ENCODE results near the gene PRDM16. TPM values are rescaled to one million over a fixed set of nuclear protein-coding genes. Genes with fewer than 3 reads are reported as not detected.

Gene PRDM16
- total and polyA plus RNA-seq, 3 donors from 2014 or later = 2.1 to 5.6 (median 4.7) TPM

DNA sequence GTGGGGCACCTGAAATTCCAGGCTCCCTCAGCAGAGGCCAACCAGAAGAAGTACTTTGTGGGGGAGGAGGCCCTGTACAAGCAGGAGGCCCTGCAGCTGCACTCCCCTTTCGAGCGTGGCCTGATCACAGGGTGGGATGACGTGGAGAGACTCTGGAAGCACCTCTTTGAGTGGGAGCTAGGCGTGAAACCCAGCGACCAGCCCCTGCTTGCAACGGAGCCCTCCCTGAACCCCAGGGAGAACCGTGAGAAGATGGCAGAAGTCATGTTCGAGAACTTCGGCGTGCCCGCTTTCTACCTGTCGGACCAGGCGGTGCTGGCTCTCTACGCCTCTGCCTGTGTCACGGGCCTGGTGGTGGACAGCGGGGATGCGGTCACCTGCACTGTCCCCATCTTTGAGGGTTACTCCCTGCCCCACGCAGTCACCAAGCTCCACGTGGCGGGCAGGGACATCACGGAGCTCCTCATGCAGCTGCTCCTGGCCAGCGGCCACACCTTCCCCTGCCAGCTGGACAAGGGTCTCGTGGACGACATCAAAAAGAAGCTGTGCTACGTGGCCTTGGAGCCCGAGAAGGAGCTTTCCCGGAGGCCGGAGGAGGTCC, 47.1 kb upstream of the PRDM16 start:
- no peak for TF ChIP-seq POLR2A (IDR thresholded peaks at IDR 0.05)
- TF ChIP-seq, protein P1, sequence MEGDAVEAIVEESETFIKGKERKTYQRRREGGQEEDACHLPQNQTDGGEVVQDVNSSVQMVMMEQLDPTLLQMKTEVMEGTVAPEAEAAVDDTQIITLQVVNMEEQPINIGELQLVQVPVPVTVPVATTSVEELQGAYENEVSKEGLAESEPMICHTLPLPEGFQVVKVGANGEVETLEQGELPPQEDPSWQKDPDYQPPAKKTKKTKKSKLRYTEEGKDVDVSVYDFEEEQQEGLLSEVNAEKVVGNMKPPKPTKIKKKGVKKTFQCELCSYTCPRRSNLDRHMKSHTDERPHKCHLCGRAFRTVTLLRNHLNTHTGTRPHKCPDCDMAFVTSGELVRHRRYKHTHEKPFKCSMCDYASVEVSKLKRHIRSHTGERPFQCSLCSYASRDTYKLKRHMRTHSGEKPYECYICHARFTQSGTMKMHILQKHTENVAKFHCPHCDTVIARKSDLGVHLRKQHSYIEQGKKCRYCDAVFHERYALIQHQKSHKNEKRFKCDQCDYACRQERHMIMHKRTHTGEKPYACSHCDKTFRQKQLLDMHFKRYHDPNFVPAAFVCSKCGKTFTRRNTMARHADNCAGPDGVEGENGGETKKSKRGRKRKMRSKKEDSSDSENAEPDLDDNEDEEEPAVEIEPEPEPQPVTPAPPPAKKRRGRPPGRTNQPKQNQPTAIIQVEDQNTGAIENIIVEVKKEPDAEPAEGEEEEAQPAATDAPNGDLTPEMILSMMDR (IDR thresholded peaks at IDR 0.05) = no peak
- Histone ChIP-seq H3K36me3 (ENCODE audit: low read depth, missing control alignments) (no peaks in the 10 kb centered on the region), H3K27me3 (no peaks in the 10 kb centered on the region), H3K4me1 (no peaks in the 10 kb centered on the region), H3K9me3 (no peaks in the 10 kb centered on the region), H3K4me3 (no peak overlapping the region), H3K27ac (no peak overlapping the region)
- 71 to 85% methylated on average over 13 to 28 of the region's 28 CpGs for WGBS, 2 donors
- DNase-seq = no peak
- intact Hi-C loops (cut with DNase I; ENCODE audit: low total_unique reads) = no loop called here

DNA sequence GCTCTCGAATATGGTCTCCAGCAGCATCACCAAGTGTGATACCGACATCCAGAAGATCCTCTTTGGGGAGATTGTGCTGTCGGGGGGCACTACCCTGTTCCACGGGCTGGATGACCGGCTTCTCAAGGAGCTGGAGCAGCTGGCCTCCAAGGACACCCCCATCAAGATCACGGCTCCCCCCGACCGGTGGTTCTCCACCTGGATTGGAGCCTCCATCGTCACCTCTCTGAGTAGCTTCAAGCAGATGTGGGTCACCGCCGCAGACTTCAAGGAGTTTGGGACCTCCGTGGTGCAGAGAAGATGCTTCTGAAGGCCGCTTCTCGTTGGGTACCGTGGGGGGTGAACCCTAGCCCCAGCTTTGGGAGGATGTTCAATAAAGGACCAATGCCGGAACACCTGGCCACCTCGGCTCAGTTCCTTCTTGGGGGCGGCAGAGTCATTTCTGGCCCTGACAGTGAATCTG, 46.5 kb upstream of the PRDM16 start:
- no peak overlapping the region for H3K27ac ChIP-seq
- H3K27me3 ChIP-seq = no peaks in the 10 kb centered on the region
- H3K9me3 ChIP-seq = no peaks in the 10 kb centered on the region
- no peaks in the 10 kb centered on the region for H3K36me3 ChIP-seq (ENCODE audit: low read depth, missing control alignments)
- 92 to 100% methylated on average over 3 to 18 of the region's 18 CpGs for WGBS, 2 donors
- intact Hi-C loops (cut with DNase I; ENCODE audit: low total_unique reads) = no loop called here
- no peak for DNase-seq
- no peaks in the 10 kb centered on the region for H3K4me1 ChIP-seq
- TF ChIP-seq, protein P1 (IDR thresholded peaks at IDR 0.05) = no peak
- TF ChIP-seq POLR2A (IDR thresholded peaks at IDR 0.05) = no peak
- H3K4me3 ChIP-seq = no peak overlapping the region

- no peak for DNase-seq
- H3K9me3 ChIP-seq = no peaks in the 10 kb centered on the region
- H3K27ac ChIP-seq = no peak overlapping the region
- intact Hi-C loops (cut with DNase I; ENCODE audit: low total_unique reads) = no loop called here
- no peak overlapping the region for H3K4me3 ChIP-seq
- no peaks in the 10 kb centered on the region for H3K27me3 ChIP-seq
- TF ChIP-seq, protein P1 (IDR thresholded peaks at IDR 0.05) = no peak
- TF ChIP-seq POLR2A (IDR thresholded peaks at IDR 0.05) = no peak
- no peaks in the 10 kb centered on the region for H3K36me3 ChIP-seq (ENCODE audit: low read depth, missing control alignments)
- 87 to 100% methylated on average over 3 to 14 of the region's 14 CpGs for WGBS, 2 donors
- H3K4me1 ChIP-seq = no peaks in the 10 kb centered on the region
Observed at GRCh38 chr1:3022976-3023375, 46.0 kb upstream of the PRDM16 start.

GRCh38 chr1:3024019-3024418, 45.0 kb upstream of the PRDM16 start:
- TF ChIP-seq, protein P1 (IDR thresholded peaks at IDR 0.05) = peak in 1 of 3 experiments; percentile 33
- no peak for TF ChIP-seq POLR2A (IDR thresholded peaks at IDR 0.05)
- Histone ChIP-seq H3K4me3 (no peak overlapping the region), H3K36me3 (ENCODE audit: low read depth, missing control alignments) (no peaks in the 10 kb centered on the region), H3K4me1 (no peaks in the 10 kb centered on the region), H3K9me3 (no peaks in the 10 kb centered on the region), H3K27ac (no peak overlapping the region), H3K27me3 (no peaks in the 10 kb centered on the region)
- DNase-seq = no peak
- intact Hi-C loops (cut with DNase I; ENCODE audit: low total_unique reads) = no loop called here
- 86 to 87% methylated on average over 9 of the region's 9 CpGs for WGBS, 2 donors

DNA sequence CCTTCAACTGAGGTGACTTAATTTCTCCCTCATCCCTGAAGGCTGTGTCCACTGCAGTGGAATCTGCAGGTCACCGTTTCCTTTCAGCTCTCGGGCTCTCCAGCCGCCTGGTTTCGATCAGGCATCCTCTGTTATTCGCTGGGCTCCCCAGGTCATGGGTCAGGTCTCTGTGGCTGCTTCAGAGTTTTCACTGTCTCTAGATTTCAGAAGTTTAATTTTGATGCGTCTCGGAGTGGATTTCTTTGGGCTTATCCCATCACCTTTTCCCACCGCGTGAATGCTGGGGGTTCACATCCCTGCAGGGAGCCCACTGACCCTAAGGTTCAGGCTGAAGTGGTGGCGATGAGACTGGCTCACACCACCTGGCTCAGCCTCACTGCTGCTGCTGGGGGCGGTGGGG, 44.4 kb upstream of the PRDM16 start:
- Histone ChIP-seq H3K27me3 (no peaks in the 10 kb centered on the region), H3K4me1 (no peaks in the 10 kb centered on the region), H3K36me3 (ENCODE audit: low read depth, missing control alignments) (no peaks in the 10 kb centered on the region), H3K27ac (no peak overlapping the region), H3K9me3 (no peaks in the 10 kb centered on the region), H3K4me3 (no peak overlapping the region)
- no peak for DNase-seq
- TF ChIP-seq, protein P1 (IDR thresholded peaks at IDR 0.05) = no peak
- TF ChIP-seq POLR2A (IDR thresholded peaks at IDR 0.05) = no peak
- intact Hi-C loops (cut with DNase I; ENCODE audit: low total_unique reads) = no loop called here
- 87 to 89% methylated on average over 11 of the region's 11 CpGs for WGBS, 2 donors

All from testis (tissue), 3 donors.